ENCODE results near the gene CT45A9. TPM values are rescaled to one million over a fixed set of nuclear protein-coding genes. Genes with fewer than 3 reads are reported as not detected.

CT45A9 gene
- total and polyA plus RNA-seq, 8 donors: not detected

Other genes with a start within 250 kb of the CT45A9 start
- not detected for gene CT45A1, start 158.2 kb downstream of the CT45A9 start, total RNA-seq
- gene CT45A1, start 158.2 kb downstream of the CT45A9 start, polyA plus RNA-seq: not detected
- not detected for gene CT45A3, start 103.6 kb downstream of the CT45A9 start, total RNA-seq
- gene CT45A3, start 103.6 kb downstream of the CT45A9 start, polyA plus RNA-seq: not detected
- not detected for gene CT45A5, start 86.3 kb downstream of the CT45A9 start, total RNA-seq
- not detected for gene CT45A5, start 86.3 kb downstream of the CT45A9 start, polyA plus RNA-seq
- gene CT45A6, start 69.0 kb downstream of the CT45A9 start, total RNA-seq: not detected
- gene CT45A6, start 69.0 kb downstream of the CT45A9 start, polyA plus RNA-seq: not detected
- not detected for gene CT45A2, start 51.8 kb downstream of the CT45A9 start, total RNA-seq
- not detected for gene CT45A2, start 51.8 kb downstream of the CT45A9 start, polyA plus RNA-seq
- gene CT45A7, start 34.5 kb downstream of the CT45A9 start, total RNA-seq: not detected
- not detected for gene CT45A7, start 34.5 kb downstream of the CT45A9 start, polyA plus RNA-seq
- gene CT45A8, start 17.3 kb downstream of the CT45A9 start, total RNA-seq: not detected
- not detected for gene CT45A8, start 17.3 kb downstream of the CT45A9 start, polyA plus RNA-seq
- gene CT45A10, start 21.6 kb upstream of the CT45A9 start, total RNA-seq: not detected
- not detected for gene CT45A10, start 21.6 kb upstream of the CT45A9 start, polyA plus RNA-seq
- gene SAGE1, start 21.9 kb upstream of the CT45A9 start, total RNA-seq: not detected
- gene SAGE1, start 21.9 kb upstream of the CT45A9 start, polyA plus RNA-seq: not detected
- gene MMGT1, start 102.2 kb upstream of the CT45A9 start, total RNA-seq: 10 to 100 TPM in 4 of 5 donors, 1 to 10 TPM in 1; 4.3 to 27.2 (median 12.9) TPM
- gene MMGT1, start 102.2 kb upstream of the CT45A9 start, polyA plus RNA-seq: 1 to 10 TPM; 6.3 to 8.9 (median 7.2) TPM
- 10 to 100 TPM in 1 of 5 donors, 1 to 10 TPM in 3, under 1 TPM in 1; 0.58 to 26.4 (median 8.8) TPM for gene SLC9A6, start 113.6 kb upstream of the CT45A9 start, total RNA-seq
- 1 to 10 TPM; 1.2 to 6.9 (median 3.9) TPM for gene SLC9A6, start 113.6 kb upstream of the CT45A9 start, polyA plus RNA-seq